Stimulated activated CD4-positive, alpha-beta T cell treated with anti-CD3 and anti-CD28 coated beads, Interleukin-2, amount 100 ng/mL, for 4 hours (primary cell): ENCODE results near the gene SMPDL3A.
A peak's percentile ranks its signal among the peaks of the same experiment; 100 is the strongest.

ENCODE experiments used
- DNase-seq: peaks from one replicate; pipeline ENCODE4 v3.0.0-alpha.2; 2020; ENCODE audit warnings: low read depth

SMPDL3A gene

GRCh38 chr6:122804962-122805485, 16.0 kb downstream of the SMPDL3A start:
- DNase-seq, result no peak

GRCh38 chr6:122806291-122806690, 17.2 kb downstream of the SMPDL3A start:
- DNase-seq, result no peak

- no peak for DNase-seq
These were observed 19.2 kb downstream of the SMPDL3A start for GRCh38 chr6:122808121-122808885.

- no peak for DNase-seq
These were observed 19.9 kb downstream of the SMPDL3A start for GRCh38 chr6:122809001-122809400.

GRCh38 chr6:122809691-122810090, 20.6 kb downstream of the SMPDL3A start:
- DNase-seq, result no peak

- DNase-seq, result no peak
These were observed 21.1 kb downstream of the SMPDL3A start for GRCh38 chr6:122810189-122810588.

- no peak for DNase-seq
These were observed 28.3 kb downstream of the SMPDL3A start for GRCh38 chr6:122817358-122817757.

GRCh38 chr6:122817766-122818165, 28.7 kb downstream of the SMPDL3A start:
- DNase-seq, result no peak

GRCh38 chr6:122818866-122819265, 29.8 kb downstream of the SMPDL3A start:
- no peak for DNase-seq

- DNase-seq, result no peak
These were observed 32.0 kb downstream of the SMPDL3A start for GRCh38 chr6:122821095-122821494.

- no peak for DNase-seq
These were observed 36.1 kb downstream of the SMPDL3A start for GRCh38 chr6:122825163-122825562.

- DNase-seq, result no peak
These were observed 40.4 kb downstream of the SMPDL3A start for GRCh38 chr6:122829456-122829855.

- DNase-seq, result no peak
These were observed 42.5 kb downstream of the SMPDL3A start for GRCh38 chr6:122831511-122831910.

GRCh38 chr6:122832459-122832858, 43.4 kb downstream of the SMPDL3A start:
- DNase-seq, result no peak

- no peak for DNase-seq
These were observed 44.0 kb downstream of the SMPDL3A start for GRCh38 chr6:122833021-122833491.

- no peak for DNase-seq
These were observed 49.2 kb downstream of the SMPDL3A start for GRCh38 chr6:122838060-122838780.

GRCh38 chr6:122839472-122839871, 50.4 kb downstream of the SMPDL3A start:
- DNase-seq, result peak; percentile 12

- DNase-seq, result no peak
These were observed 50.8 kb downstream of the SMPDL3A start for GRCh38 chr6:122839906-122840305.

- no peak for DNase-seq
These were observed 56.4 kb downstream of the SMPDL3A start for GRCh38 chr6:122845464-122845863.

- no peak for DNase-seq
These were observed 57.0 kb downstream of the SMPDL3A start for GRCh38 chr6:122845916-122846612.

GRCh38 chr6:122853259-122853995, 64.4 kb downstream of the SMPDL3A start:
- DNase-seq, result no peak
